ENCODE results near the gene FAM169A.

- TF ChIP-seq CTCF (conservative IDR thresholded peaks at IDR 0.05 in 1 of 2, IDR thresholded peaks at IDR 0.05 in 1 of 2; ENCODE audit: extremely low read depth in 1 of 2, insufficient read depth in 1 of 2, low read depth in 1 of 2, low read length in 2 of 2): no peak
- no peak for TF ChIP-seq EZH2 (IDR thresholded peaks at IDR 0.05; ENCODE audit: borderline replicate concordance, low read length)
These were observed 4.3 kb upstream of the FAM169A start for GRCh38 chr5:74870299-74871067.
